CD4-positive, CD25-positive, alpha-beta regulatory T cell (primary cell): ENCODE results near the gene GUK1. TPM values are rescaled to one million over a fixed set of nuclear protein-coding genes. Genes with fewer than 3 reads are reported as not detected.

Experiments
- ATAC-seq, 2 donors: fragments of 150-1000 bp; cut with Tn5 transposase; one replicate each; pipeline ENCODE4 v1.10.0; 2021; ENCODE audit warnings: low read depth in 2 of 2, moderate number of reproducible peaks in 2 of 2, moderate library complexity in 1 of 2
- DNase-seq, 3 donors: peaks; one replicate each; pipeline versions ENCODE4 v3.0.0 to v3.0.0-alpha.2; 2012 to 2022; ENCODE audit warnings: mixed read lengths in 1 of 3
- H3K27ac ChIP-seq: one replicate; pipeline ENCODE4 v1.7.0; 2013; ENCODE audit warnings: mild to moderate bottlenecking, low read length; ENCODE audit not compliant: insufficient read depth, poor library complexity, severe bottlenecking
- H3K27me3 ChIP-seq: one replicate; pipeline ENCODE4 v1.7.0; 2013; ENCODE audit warnings: low read length; ENCODE audit not compliant: control insufficient read depth, insufficient read depth
- H3K36me3 ChIP-seq: one replicate; pipeline ENCODE4 v1.7.0; 2013; ENCODE audit warnings: mild to moderate bottlenecking, low read length, moderate library complexity; ENCODE audit not compliant: control insufficient read depth, insufficient read depth
- H3K4me1 ChIP-seq: 2 replicates; pipeline ENCODE4 v1.7.0; 2013; ENCODE audit warnings: mild to moderate bottlenecking, low read length; ENCODE audit not compliant: insufficient read depth, control insufficient read depth, poor library complexity, severe bottlenecking
- H3K4me3 ChIP-seq: one replicate; pipeline ENCODE4 v1.7.0; 2013; ENCODE audit warnings: low read depth, mild to moderate bottlenecking, low read length, moderate library complexity
- H3K9me3 ChIP-seq, 2 experiments: 1 replicate in 1 of 2; 2 replicates in 1 of 2; pipeline ENCODE4 v1.7.0; 2013; ENCODE audit warnings: low read length in 2 of 2, mild to moderate bottlenecking in 1 of 2, moderate library complexity in 1 of 2; ENCODE audit not compliant: control insufficient read depth in 2 of 2
- H3K27ac Mint-ChIP-seq, 3 donors: one replicate each; pipeline ENCODE4 v1.8.0; 2020 to 2022; ENCODE audit warnings: mild to moderate bottlenecking in 3 of 3, mixed read lengths in 3 of 3, moderate library complexity in 2 of 3
- H3K27me3 Mint-ChIP-seq: one replicate; pipeline ENCODE4 v1.8.0; 2022; ENCODE audit warnings: mild to moderate bottlenecking, mixed read lengths
- H3K36me3 Mint-ChIP-seq: one replicate; pipeline ENCODE4 v1.8.0; 2020; ENCODE audit warnings: mixed read lengths
- H3K4me1 Mint-ChIP-seq, 4 donors: one replicate each; pipeline ENCODE4 v1.8.0; 2020 to 2022; ENCODE audit warnings: mixed read lengths in 4 of 4, mild to moderate bottlenecking in 1 of 4
- H3K4me3 Mint-ChIP-seq, 4 donors: one replicate each; pipeline ENCODE4 v1.8.0; 2020 to 2022; ENCODE audit warnings: mild to moderate bottlenecking in 4 of 4, mixed read lengths in 4 of 4, moderate library complexity in 3 of 4
- H3K9me3 Mint-ChIP-seq, 7 donors: one replicate each; pipeline ENCODE4 v1.8.0; 2020 to 2022; ENCODE audit warnings: mixed read lengths in 7 of 7, mild to moderate bottlenecking in 3 of 7, moderate library complexity in 2 of 7
- polyA plus RNA-seq, 4 donors: library from polyadenylated mRNA; unstranded; fragments of 300-500 nt; fragmentation: Illumina TruSeq; gene quantifications; one replicate each; pipeline ENCODE4 v1.2.3, GENCODE V29; 2021
- total RNA-seq: library from RNA; stranded (reverse); gene quantifications from one replicate; pipeline ENCODE4 v1.2.3, GENCODE V29; 2022

The GUK1 gene
- total and polyA plus RNA-seq, 5 donors from 2014 or later, result 270 to 413 (median 350) TPM

DNA sequence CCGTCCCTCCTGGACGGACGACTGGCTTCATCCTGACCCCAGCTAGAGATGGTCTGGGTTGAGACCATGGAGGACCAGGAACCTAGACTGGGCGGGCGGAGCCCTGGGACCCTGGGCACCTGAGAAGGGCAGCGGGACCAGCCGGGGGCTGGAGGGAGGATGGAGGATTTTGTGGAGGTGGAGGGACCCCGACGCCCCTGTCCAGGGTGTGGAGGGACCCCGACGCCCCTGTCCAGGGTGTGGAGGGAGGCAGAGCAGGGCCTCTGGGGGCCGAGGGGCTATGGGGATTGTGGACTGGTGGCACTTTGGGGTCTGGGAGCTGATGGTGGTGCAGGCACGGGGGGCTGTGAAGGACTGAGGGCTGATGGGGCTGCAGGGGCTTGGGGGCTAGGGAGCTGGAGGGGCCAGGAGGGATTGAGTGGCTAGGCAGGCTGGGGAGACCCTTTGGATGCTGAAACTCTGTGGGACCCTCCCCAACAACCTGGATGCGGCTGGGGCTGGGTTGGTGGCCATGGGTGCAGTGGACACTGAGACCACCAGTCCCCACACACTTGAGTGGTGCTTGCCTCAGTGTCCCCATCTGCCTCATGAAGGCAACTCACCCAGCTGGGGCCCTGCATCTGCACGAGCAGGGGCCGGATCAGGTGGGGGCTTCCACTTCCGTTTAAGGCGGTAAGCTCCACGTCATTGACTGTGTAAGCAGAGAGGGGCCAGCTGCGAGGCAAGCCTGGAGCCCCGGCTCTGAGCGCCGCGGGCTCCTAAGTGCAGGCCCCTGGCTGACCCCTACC, 17.1 kb downstream of the GUK1 start:
- ATAC-seq, result peak in 1 of 2 donors; percentile 18

DNA sequence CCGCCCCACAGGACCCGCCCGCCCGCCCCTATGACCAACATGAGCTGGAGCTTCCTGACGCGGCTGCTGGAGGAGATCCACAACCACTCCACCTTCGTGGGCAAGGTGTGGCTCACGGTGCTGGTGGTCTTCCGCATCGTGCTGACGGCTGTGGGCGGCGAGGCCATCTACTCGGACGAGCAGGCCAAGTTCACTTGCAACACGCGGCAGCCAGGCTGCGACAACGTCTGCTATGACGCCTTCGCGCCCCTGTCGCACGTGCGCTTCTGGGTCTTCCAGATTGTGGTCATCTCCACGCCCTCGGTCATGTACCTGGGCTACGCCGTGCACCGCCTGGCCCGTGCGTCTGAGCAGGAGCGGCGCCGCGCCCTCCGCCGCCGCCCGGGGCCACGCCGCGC, 17.6 kb downstream of the GUK1 start:
- no peaks in the 10 kb centered on the region for H3K36me3 ChIP-seq
- H3K4me3 ChIP-seq, result no peak overlapping the region
- no peak overlapping the region for H3K27ac ChIP-seq
- no peaks in the 10 kb centered on the region for H3K9me3 ChIP-seq
- Mint-ChIP-seq H3K27ac (no peak overlapping the region), H3K4me1 (peaks cover 0 to 26% (median 0%) of the 10 kb centered on the region in 4 donors), H3K27me3 (no peaks in the 10 kb centered on the region), H3K4me3 (no peak overlapping the region), H3K9me3 (no peaks in the 10 kb centered on the region), H3K36me3 (no peaks in the 10 kb centered on the region)
- DNase-seq (no peak), ATAC-seq (no peak)
- peaks cover 17% of the 10 kb centered on the region for H3K4me1 ChIP-seq
- no peaks in the 10 kb centered on the region for H3K27me3 ChIP-seq

More for the DNA sequence above, 17.1 kb downstream of the GUK1 start:
- H3K4me3 Mint-ChIP-seq, result peak overlapping the region in 2 of 4 donors; percentile 21 to 38
- no peaks in the 10 kb centered on the region for H3K27me3 Mint-ChIP-seq
- Histone ChIP-seq H3K9me3 (no peaks in the 10 kb centered on the region), H3K27ac (no peak overlapping the region), H3K4me1 (peaks cover 11% of the 10 kb centered on the region), H3K36me3 (no peaks in the 10 kb centered on the region), H3K27me3 (no peaks in the 10 kb centered on the region), H3K4me3 (no peak overlapping the region)
- DNase-seq, result peak in 1 of 3 donors; percentile 28
- no peaks in the 10 kb centered on the region for H3K9me3 Mint-ChIP-seq
- peak overlapping the region in 1 of 3 donors; percentile 32 for H3K27ac Mint-ChIP-seq
- H3K4me1 Mint-ChIP-seq, result peaks cover 0 to 23% (median 0%) of the 10 kb centered on the region in 4 donors
- H3K36me3 Mint-ChIP-seq, result no peaks in the 10 kb centered on the region

DNA sequence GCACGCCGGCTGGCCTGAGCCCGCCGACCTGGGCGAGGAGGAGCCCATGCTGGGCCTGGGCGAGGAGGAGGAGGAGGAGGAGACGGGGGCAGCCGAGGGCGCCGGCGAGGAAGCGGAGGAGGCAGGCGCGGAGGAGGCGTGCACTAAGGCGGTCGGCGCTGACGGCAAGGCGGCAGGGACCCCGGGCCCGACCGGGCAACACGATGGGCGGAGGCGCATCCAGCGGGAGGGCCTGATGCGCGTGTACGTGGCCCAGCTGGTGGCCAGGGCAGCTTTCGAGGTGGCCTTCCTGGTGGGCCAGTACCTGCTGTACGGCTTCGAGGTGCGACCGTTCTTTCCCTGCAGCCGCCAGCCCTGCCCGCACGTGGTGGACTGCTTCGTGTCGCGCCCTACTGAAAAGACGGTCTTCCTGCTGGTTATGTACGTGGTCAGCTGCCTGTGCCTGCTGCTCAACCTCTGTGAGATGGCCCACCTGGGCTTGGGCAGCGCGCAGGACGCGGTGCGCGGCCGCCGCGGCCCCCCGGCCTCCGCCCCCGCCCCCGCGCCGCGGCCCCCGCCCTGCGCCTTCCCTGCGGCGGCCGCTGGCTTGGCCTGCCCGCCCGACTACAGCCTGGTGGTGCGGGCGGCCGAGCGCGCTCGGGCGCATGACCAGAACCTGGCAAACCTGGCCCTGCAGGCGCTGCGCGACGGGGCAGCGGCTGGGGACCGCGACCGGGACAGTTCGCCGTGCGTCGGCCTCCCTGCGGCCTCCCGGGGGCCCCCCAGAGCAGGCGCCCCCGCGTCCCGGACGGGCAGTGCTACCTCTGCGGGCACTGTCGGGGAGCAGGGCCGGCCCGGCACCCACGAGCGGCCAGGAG, 18.3 kb downstream of the GUK1 start:
- Mint-ChIP-seq H3K27ac (no peak overlapping the region), H3K9me3 (no peaks in the 10 kb centered on the region), H3K4me1 (peaks cover 0 to 26% (median 0%) of the 10 kb centered on the region in 4 donors), H3K4me3 (no peak overlapping the region), H3K36me3 (no peaks in the 10 kb centered on the region), H3K27me3 (no peaks in the 10 kb centered on the region)
- Histone ChIP-seq H3K4me3 (no peak overlapping the region), H3K27me3 (no peaks in the 10 kb centered on the region), H3K4me1 (peaks cover 20% of the 10 kb centered on the region), H3K27ac (no peak overlapping the region), H3K36me3 (no peaks in the 10 kb centered on the region), H3K9me3 (no peaks in the 10 kb centered on the region)
- no peak for DNase-seq
- no peak for ATAC-seq

- peaks cover 20% of the 10 kb centered on the region for H3K4me1 ChIP-seq
- ATAC-seq, result no peak
- H3K27me3 ChIP-seq, result no peaks in the 10 kb centered on the region
- Mint-ChIP-seq H3K27ac (peak overlapping the region in 1 of 3 donors; percentile 42), H3K27me3 (no peaks in the 10 kb centered on the region), H3K4me3 (no peak overlapping the region), H3K4me1 (peaks cover 0 to 33% (median 2%) of the 10 kb centered on the region in 4 donors), H3K9me3 (no peaks in the 10 kb centered on the region), H3K36me3 (no peaks in the 10 kb centered on the region)
- no peaks in the 10 kb centered on the region for H3K9me3 ChIP-seq
- no peak overlapping the region for H3K27ac ChIP-seq
- no peaks in the 10 kb centered on the region for H3K36me3 ChIP-seq
- no peak overlapping the region for H3K4me3 ChIP-seq
- DNase-seq, result no peak
Measured at GRCh38 chr1:228159008-228159665, 19.1 kb downstream of the GUK1 start.

DNA sequence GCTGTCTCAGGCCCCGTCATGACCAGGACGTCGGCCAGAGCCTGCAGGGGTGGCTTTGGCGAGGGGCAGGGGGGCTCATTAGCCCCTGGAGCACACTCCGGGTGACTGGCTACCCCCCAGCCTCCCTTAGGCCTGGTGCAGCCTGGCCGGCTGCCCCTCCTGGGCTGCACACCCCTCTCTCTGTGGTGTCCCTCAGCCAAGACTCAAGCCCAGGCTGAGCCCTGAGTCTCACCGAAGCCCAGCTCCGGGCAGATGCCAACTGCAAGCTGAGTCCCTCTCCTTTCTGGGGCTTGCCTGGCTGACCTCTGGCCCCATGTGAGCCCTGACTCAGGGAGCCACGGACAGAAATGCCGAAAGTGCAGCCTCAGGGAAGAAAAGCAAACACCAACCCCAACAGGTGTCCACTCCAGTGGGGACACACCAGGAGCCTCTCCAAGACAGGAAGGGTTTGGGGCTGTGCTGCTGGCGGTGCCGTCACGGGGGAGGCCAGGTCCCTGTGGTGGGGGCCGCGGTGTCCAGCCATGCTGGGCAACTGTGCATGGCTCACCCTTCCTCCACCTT, 20.2 kb downstream of the GUK1 start:
- peaks cover 28% of the 10 kb centered on the region for H3K4me1 ChIP-seq
- H3K9me3 Mint-ChIP-seq, result no peaks in the 10 kb centered on the region
- H3K9me3 ChIP-seq, result no peaks in the 10 kb centered on the region
- H3K4me1 Mint-ChIP-seq, result peaks cover 0 to 38% (median 9%) of the 10 kb centered on the region in 4 donors
- no peak for DNase-seq
- no peak overlapping the region for H3K4me3 Mint-ChIP-seq
- no peak overlapping the region for H3K4me3 ChIP-seq
- H3K27ac ChIP-seq, result no peak overlapping the region
- ATAC-seq, result no peak
- no peaks in the 10 kb centered on the region for H3K36me3 Mint-ChIP-seq
- H3K27me3 Mint-ChIP-seq, result peaks cover 3% of the 10 kb centered on the region
- H3K27me3 ChIP-seq, result no peaks in the 10 kb centered on the region
- no peaks in the 10 kb centered on the region for H3K36me3 ChIP-seq
- no peak overlapping the region for H3K27ac Mint-ChIP-seq

- no peaks in the 10 kb centered on the region for H3K9me3 Mint-ChIP-seq
- Histone ChIP-seq H3K4me1 (peaks cover 28% of the 10 kb centered on the region), H3K36me3 (no peaks in the 10 kb centered on the region), H3K27me3 (no peaks in the 10 kb centered on the region), H3K9me3 (no peaks in the 10 kb centered on the region), H3K4me3 (no peak overlapping the region), H3K27ac (no peak overlapping the region)
- H3K4me3 Mint-ChIP-seq, result peak overlapping the region in 1 of 4 donors; percentile 64
- no peak for DNase-seq
- ATAC-seq, result no peak
- H3K27ac Mint-ChIP-seq, result peak overlapping the region; percentile 52 to 75 (median 52)
- peaks cover 5% of the 10 kb centered on the region for H3K27me3 Mint-ChIP-seq
- H3K4me1 Mint-ChIP-seq, result peaks cover 0 to 43% (median 10%) of the 10 kb centered on the region in 4 donors
- H3K36me3 Mint-ChIP-seq, result no peaks in the 10 kb centered on the region
Measured at GRCh38 chr1:228161362-228161761, 21.3 kb downstream of the GUK1 start.

DNA sequence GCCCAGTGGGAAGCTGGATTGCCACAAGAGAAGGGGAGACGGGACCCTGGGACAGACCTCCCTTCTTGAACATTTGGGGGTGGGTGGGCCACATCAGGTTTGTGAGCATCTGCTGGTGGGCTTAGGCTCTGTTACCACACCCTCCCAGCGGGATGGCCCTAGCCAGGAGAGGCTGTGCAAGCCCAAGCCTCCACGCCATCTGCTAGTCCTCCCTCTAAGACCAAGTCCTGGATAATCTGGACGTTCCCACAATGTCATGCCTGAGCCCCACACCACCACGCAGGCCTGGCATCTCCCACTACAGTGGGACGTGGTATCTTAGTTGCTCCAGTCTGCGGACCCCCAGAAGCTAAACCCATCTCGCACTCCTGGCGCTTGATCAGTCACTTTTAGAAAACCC, 21.8 kb downstream of the GUK1 start:
- Histone ChIP-seq H3K27ac (no peak overlapping the region), H3K27me3 (no peaks in the 10 kb centered on the region), H3K4me1 (peaks cover 30% of the 10 kb centered on the region), H3K4me3 (no peak overlapping the region), H3K36me3 (no peaks in the 10 kb centered on the region), H3K9me3 (no peaks in the 10 kb centered on the region)
- no peaks in the 10 kb centered on the region for H3K36me3 Mint-ChIP-seq
- H3K27me3 Mint-ChIP-seq, result peaks cover 5% of the 10 kb centered on the region
- no peaks in the 10 kb centered on the region for H3K9me3 Mint-ChIP-seq
- DNase-seq, result no peak
- no peak for ATAC-seq
- peak overlapping the region in 2 of 4 donors; percentile 52 to 64 for H3K4me3 Mint-ChIP-seq
- peaks cover 0 to 46% (median 14%) of the 10 kb centered on the region in 4 donors for H3K4me1 Mint-ChIP-seq
- H3K27ac Mint-ChIP-seq, result peak overlapping the region; percentile 52 to 75 (median 52)
